Measurements from ENCODE around the gene RTN4RL1.

DNA sequence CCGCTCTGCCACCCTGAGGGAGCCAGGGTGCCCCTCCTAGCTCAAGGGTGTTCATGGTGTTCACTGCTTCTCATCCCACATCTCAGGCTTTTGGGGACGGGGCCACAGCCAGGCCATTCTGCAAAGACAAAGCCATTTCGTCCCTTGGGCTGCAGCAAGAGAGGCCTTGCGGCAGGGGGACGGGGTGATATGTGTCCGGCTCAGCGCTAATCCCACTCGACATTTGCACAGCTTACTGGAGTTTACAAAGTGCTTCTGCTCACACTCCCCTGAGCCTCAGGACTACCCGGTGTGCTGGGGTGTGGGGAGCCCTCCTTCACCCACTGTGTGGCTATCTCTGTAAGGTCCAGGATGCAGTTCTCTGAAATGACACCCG, 84.3 kb downstream of the RTN4RL1 start:
- TF ChIP-seq, protein P1, sequence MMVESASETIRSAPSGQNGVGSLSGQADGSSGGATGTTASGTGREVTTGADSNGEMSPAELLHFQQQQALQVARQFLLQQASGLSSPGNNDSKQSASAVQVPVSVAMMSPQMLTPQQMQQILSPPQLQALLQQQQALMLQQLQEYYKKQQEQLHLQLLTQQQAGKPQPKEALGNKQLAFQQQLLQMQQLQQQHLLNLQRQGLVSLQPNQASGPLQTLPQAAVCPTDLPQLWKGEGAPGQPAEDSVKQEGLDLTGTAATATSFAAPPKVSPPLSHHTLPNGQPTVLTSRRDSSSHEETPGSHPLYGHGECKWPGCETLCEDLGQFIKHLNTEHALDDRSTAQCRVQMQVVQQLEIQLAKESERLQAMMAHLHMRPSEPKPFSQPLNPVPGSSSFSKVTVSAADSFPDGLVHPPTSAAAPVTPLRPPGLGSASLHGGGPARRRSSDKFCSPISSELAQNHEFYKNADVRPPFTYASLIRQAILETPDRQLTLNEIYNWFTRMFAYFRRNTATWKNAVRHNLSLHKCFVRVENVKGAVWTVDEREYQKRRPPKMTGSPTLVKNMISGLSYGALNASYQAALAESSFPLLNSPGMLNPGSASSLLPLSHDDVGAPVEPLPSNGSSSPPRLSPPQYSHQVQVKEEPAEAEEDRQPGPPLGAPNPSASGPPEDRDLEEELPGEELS (CRISPR knock-in tag; IDR thresholded peaks at IDR 0.05; ENCODE audit: borderline replicate concordance), result no peak
- TF ChIP-seq RBM15 (IDR thresholded peaks at IDR 0.05; ENCODE audit: insufficient read depth, low read length) (no peak), RAD21 (CRISPR knock-in tag; conservative IDR thresholded peaks at IDR 0.05 in 1 of 2, IDR thresholded peaks at IDR 0.05 in 1 of 2) (no peak), ZNF561 (CRISPR knock-in tag; conservative IDR thresholded peaks at IDR 0.05) (no peak)
- TF ChIP-seq, protein P2, sequence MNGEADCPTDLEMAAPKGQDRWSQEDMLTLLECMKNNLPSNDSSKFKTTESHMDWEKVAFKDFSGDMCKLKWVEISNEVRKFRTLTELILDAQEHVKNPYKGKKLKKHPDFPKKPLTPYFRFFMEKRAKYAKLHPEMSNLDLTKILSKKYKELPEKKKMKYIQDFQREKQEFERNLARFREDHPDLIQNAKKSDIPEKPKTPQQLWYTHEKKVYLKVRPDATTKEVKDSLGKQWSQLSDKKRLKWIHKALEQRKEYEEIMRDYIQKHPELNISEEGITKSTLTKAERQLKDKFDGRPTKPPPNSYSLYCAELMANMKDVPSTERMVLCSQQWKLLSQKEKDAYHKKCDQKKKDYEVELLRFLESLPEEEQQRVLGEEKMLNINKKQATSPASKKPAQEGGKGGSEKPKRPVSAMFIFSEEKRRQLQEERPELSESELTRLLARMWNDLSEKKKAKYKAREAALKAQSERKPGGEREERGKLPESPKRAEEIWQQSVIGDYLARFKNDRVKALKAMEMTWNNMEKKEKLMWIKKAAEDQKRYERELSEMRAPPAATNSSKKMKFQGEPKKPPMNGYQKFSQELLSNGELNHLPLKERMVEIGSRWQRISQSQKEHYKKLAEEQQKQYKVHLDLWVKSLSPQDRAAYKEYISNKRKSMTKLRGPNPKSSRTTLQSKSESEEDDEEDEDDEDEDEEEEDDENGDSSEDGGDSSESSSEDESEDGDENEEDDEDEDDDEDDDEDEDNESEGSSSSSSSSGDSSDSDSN (IDR thresholded peaks at IDR 0.05; ENCODE audit: borderline replicate concordance in 1 of 2, low read depth in 2 of 2, low read length in 2 of 2), result no peak
